OCI-LY3 (cell line): ENCODE results near the gene FAM181A.

Experiments used
- H2AFZ ChIP-seq: fragments of 200-600, 300-600 bp; shearing (Covaris generic); 2 replicates; pipeline ENCODE4 v1.6.0; 2014; ENCODE audit warnings: antibody characterized with exemption, low read depth, low read length
- H3K27ac ChIP-seq: fragments of 200-600, 300-600 bp; sonication (generic); 2 replicates; pipeline ENCODE4 v1.5.1; 2014; ENCODE audit warnings: mild to moderate bottlenecking, low read length, moderate library complexity, mixed read lengths
- H3K27me3 ChIP-seq: fragments of 200-600, 300-600 bp; sonication (generic); 2 replicates; pipeline ENCODE4 v1.6.1; 2014; ENCODE audit warnings: low read depth, low read length, mixed read lengths
- H3K36me3 ChIP-seq: fragments of 200-600, 300-600 bp; sonication (generic); replicated peaks from 2 replicates; pipeline ENCODE3; 2014; ENCODE audit warnings: low read depth, low read length, mixed read lengths
- H3K4me1 ChIP-seq: fragments of 300-600, 200-600 bp; sonication (generic); 2 replicates; pipeline ENCODE4 v1.6.1; 2014; ENCODE audit warnings: low read length, mixed read lengths
- H3K4me2 ChIP-seq: fragments of 200-600, 300-600 bp; sonication (generic); 2 replicates; pipeline ENCODE4 v1.6.1; 2014; ENCODE audit warnings: low read length, mixed read lengths
- H3K4me3 ChIP-seq: fragments of 300-600, 200-600 bp; sonication (generic); 2 replicates; pipeline ENCODE4 v1.5.1; 2014; ENCODE audit warnings: antibody characterized with exemption, mild to moderate bottlenecking, low read length, moderate library complexity
- H3K79me2 ChIP-seq: fragments of 300-600, 200-600 bp; shearing (Covaris generic); 2 replicates; pipeline ENCODE4 v1.6.1; 2014; ENCODE audit warnings: mild to moderate bottlenecking, low read length, mixed read lengths
- H3K9ac ChIP-seq: fragments of 300-600, 200-600 bp; shearing (Covaris generic); 2 replicates; pipeline ENCODE4 v1.6.0; 2014; ENCODE audit warnings: mild to moderate bottlenecking, low read length, moderate library complexity
- H3K9me3 ChIP-seq: fragments of 200-600, 300-600 bp; shearing (Covaris generic); 2 replicates; pipeline ENCODE4 v1.6.1; 2014; ENCODE audit warnings: low read length, mixed read lengths; ENCODE audit not compliant: insufficient read depth
- H4K20me1 ChIP-seq: fragments of 200-600, 300-600 bp; sonication (generic); 2 replicates; pipeline ENCODE4 v1.6.1; 2016; ENCODE audit warnings: low read length, mixed read lengths; ENCODE audit not compliant: insufficient read depth
- CTCF ChIP-seq: fragments of 200-600, 300-600 bp; sonication (generic); IDR thresholded peaks from 2 replicates; pipeline ENCODE4 v1.5.1; 2014; ENCODE audit warnings: antibody characterized with exemption, low read length, low read depth
- EZH2phosphoT487 ChIP-seq: fragments of 200-600 bp; shearing (Covaris generic); IDR thresholded peaks from 2 replicates; pipeline ENCODE4 v1.6.1; 2018; ENCODE audit warnings: antibody characterized with exemption, mixed run types, low read depth

The FAM181A gene

GRCh38 chr14:93923626-93924025 is 3.5 kb upstream of the FAM181A start:
- H4K20me1 ChIP-seq: no peaks in the 10 kb centered on the region
- H3K27ac ChIP-seq: no peak overlapping the region
- H2AFZ ChIP-seq: no peak overlapping the region
- no peaks in the 10 kb centered on the region for H3K79me2 ChIP-seq
- no peak overlapping the region for H3K4me2 ChIP-seq
- H3K9ac ChIP-seq: no peak overlapping the region
- no peaks in the 10 kb centered on the region for H3K9me3 ChIP-seq
- no peak overlapping the region for H3K4me3 ChIP-seq
- H3K36me3 ChIP-seq: no peaks in the 10 kb centered on the region
- TF ChIP-seq EZH2phosphoT487: no peak
- no peak for TF ChIP-seq CTCF
- no peaks in the 10 kb centered on the region for H3K27me3 ChIP-seq
- H3K4me1 ChIP-seq: peaks cover 11% of the 10 kb centered on the region

GRCh38 chr14:93924592-93925355 is 2.4 kb upstream of the FAM181A start:
- H3K9ac ChIP-seq: no peak overlapping the region
- H4K20me1 ChIP-seq: no peaks in the 10 kb centered on the region
- no peaks in the 10 kb centered on the region for H3K27me3 ChIP-seq
- H3K36me3 ChIP-seq: no peaks in the 10 kb centered on the region
- H3K9me3 ChIP-seq: no peaks in the 10 kb centered on the region
- no peak overlapping the region for H3K4me2 ChIP-seq
- no peak overlapping the region for H3K27ac ChIP-seq
- H3K4me3 ChIP-seq: no peak overlapping the region
- no peak overlapping the region for H2AFZ ChIP-seq
- peaks cover 11% of the 10 kb centered on the region for H3K4me1 ChIP-seq
- H3K79me2 ChIP-seq: no peaks in the 10 kb centered on the region
- TF ChIP-seq EZH2phosphoT487: no peak
- TF ChIP-seq CTCF: no peak

DNA sequence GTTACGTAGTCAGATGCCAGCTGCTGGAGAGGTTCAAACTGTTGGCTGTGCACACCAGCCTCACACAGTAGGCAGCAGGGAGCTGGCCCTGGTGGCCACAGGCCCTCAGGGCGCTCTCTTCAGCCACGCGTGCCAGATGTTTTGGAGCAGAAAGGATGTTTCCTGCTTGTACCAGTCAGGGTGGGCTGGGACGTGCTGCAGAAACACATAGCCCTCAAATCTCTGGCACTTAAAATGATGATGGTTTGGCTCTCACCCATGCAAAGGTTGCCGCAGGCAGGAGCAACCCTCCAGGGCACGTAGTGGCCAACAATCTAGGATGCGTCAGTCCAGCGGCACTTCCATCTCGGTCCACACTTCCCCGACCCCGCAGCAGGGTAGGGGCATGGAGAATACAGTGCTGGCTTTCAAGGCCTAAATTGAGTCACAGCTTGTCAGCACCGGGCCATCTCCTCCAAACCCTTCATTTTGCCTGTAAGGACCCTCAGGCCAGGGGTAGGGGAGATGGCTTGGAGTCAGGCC is 1.7 kb upstream of the FAM181A start:
- Histone ChIP-seq H3K4me2 (no peak overlapping the region), H3K79me2 (no peaks in the 10 kb centered on the region), H3K4me3 (no peak overlapping the region), H3K9me3 (no peaks in the 10 kb centered on the region), H3K9ac (no peak overlapping the region), H4K20me1 (no peaks in the 10 kb centered on the region), H3K27me3 (no peaks in the 10 kb centered on the region), H2AFZ (no peak overlapping the region), H3K36me3 (no peaks in the 10 kb centered on the region), H3K27ac (no peak overlapping the region), H3K4me1 (peaks cover 11% of the 10 kb centered on the region)
- TF ChIP-seq EZH2phosphoT487 (no peak), CTCF (no peak)

GRCh38 chr14:93926245-93926872 is 785 bp upstream of the FAM181A start:
- Histone ChIP-seq H3K9me3 (no peaks in the 10 kb centered on the region), H3K4me3 (no peak overlapping the region), H3K79me2 (no peaks in the 10 kb centered on the region), H3K9ac (no peak overlapping the region), H3K4me1 (peaks cover 16% of the 10 kb centered on the region), H3K36me3 (no peaks in the 10 kb centered on the region), H3K27ac (no peak overlapping the region), H2AFZ (no peak overlapping the region), H3K4me2 (no peak overlapping the region), H3K27me3 (no peaks in the 10 kb centered on the region), H4K20me1 (no peaks in the 10 kb centered on the region)
- no peak for TF ChIP-seq CTCF
- TF ChIP-seq EZH2phosphoT487: no peak
